Smooth muscle cell (in vitro differentiated cells): Measurements from ENCODE around the gene ZBTB4. TPM values are rescaled to one million over a fixed set of nuclear protein-coding genes. Genes with fewer than 3 reads are reported as not detected.
A peak's percentile ranks its signal among the peaks of the same experiment; 100 is the strongest.

Source experiments
- DNase-seq: peaks from one replicate; lab custom pipeline; 2025; ENCODE audit not compliant: unreplicated experiment; lab: John Stamatoyannopoulos, UW
- H2AFZ ChIP-seq: fragments of 200-600 bp; sonication (generic); 2 replicates; pipeline ENCODE4 v1.6.0; 2016; ENCODE audit warnings: antibody characterized with exemption, low read depth, mild to moderate bottlenecking
- H3F3A ChIP-seq: fragments of 200-600 bp; sonication (generic); 2 replicates; pipeline ENCODE4 v1.6.0; 2017; ENCODE audit warnings: antibody characterized with exemption, low read depth
- H3K27ac ChIP-seq: fragments of 200-600 bp; sonication (generic); 2 replicates; pipeline ENCODE4 v1.5.1; 2016; ENCODE audit warnings: low read depth, mild to moderate bottlenecking
- H3K27me3 ChIP-seq: fragments of 200-600 bp; sonication (generic); 2 replicates; pipeline ENCODE4 v1.6.1; 2016; ENCODE audit warnings: low read depth, mild to moderate bottlenecking
- H3K36me3 ChIP-seq: fragments of 200-600 bp; sonication (generic); 2 replicates; pipeline ENCODE4 v1.5.1; 2016; ENCODE audit warnings: low read depth
- H3K4me1 ChIP-seq: fragments of 200-600 bp; sonication (generic); 2 replicates; pipeline ENCODE4 v1.5.1; 2016; ENCODE audit warnings: low read depth
- H3K4me2 ChIP-seq: fragments of 200-600 bp; sonication (generic); 2 replicates; pipeline ENCODE4 v1.6.0; 2016; ENCODE audit warnings: mild to moderate bottlenecking
- H3K4me3 ChIP-seq: fragments of 200-600 bp; sonication (generic); 2 replicates; pipeline ENCODE4 v1.5.1; 2016; ENCODE audit warnings: mild to moderate bottlenecking
- H3K79me2 ChIP-seq: fragments of 200-600 bp; sonication (generic); 2 replicates; pipeline ENCODE4 v1.6.0; 2016; ENCODE audit warnings: low read depth, mild to moderate bottlenecking
- H3K9ac ChIP-seq: fragments of 200-600 bp; sonication (generic); 2 replicates; pipeline ENCODE4 v1.6.0; 2016; ENCODE audit warnings: low read depth
- H3K9me3 ChIP-seq: fragments of 200-600 bp; sonication (generic); replicated peaks from 2 replicates; pipeline ENCODE4 v1.5.1; 2016; ENCODE audit warnings: low read depth
- H4K20me1 ChIP-seq: fragments of 200-600 bp; sonication (generic); 2 replicates; pipeline ENCODE4 v1.6.0; 2016; ENCODE audit warnings: low read depth
- CTCF ChIP-seq: fragments of 200-600 bp; sonication (generic); IDR thresholded peaks from 2 replicates; pipeline ENCODE4 v1.5.1; 2017; ENCODE audit warnings: borderline replicate concordance, mild to moderate bottlenecking, antibody characterized with exemption; ENCODE audit not compliant: insufficient read depth, poor library complexity, severe bottlenecking
- WGBS: methylation state at CpG from one replicate; pipeline ENCODE4 v1.1.7; 2016; ENCODE audit warnings: low lambda C conversion rate; 5-methylcytosine and 5-hydroxymethylcytosine counted together
- polyA plus RNA-seq: library from polyadenylated mRNA; unstranded; fragments of >200 nt; fragmentation: Nextera tagmentation; extraction: Ambion mirVana; gene quantifications from 2 replicates; pipeline ENCODE4 v1.2.1, GENCODE V29; 2016
- total RNA-seq: library from RNA; depleted of rRNA; stranded (reverse); fragments of >200 nt; gene quantifications from 2 replicates; pipeline ENCODE4 v1.2.3, GENCODE V29; 2014

Gene ZBTB4
- total and polyA plus RNA-seq, 2 experiments from 2014 or later = 22.8 to 25.6 TPM

DNA sequence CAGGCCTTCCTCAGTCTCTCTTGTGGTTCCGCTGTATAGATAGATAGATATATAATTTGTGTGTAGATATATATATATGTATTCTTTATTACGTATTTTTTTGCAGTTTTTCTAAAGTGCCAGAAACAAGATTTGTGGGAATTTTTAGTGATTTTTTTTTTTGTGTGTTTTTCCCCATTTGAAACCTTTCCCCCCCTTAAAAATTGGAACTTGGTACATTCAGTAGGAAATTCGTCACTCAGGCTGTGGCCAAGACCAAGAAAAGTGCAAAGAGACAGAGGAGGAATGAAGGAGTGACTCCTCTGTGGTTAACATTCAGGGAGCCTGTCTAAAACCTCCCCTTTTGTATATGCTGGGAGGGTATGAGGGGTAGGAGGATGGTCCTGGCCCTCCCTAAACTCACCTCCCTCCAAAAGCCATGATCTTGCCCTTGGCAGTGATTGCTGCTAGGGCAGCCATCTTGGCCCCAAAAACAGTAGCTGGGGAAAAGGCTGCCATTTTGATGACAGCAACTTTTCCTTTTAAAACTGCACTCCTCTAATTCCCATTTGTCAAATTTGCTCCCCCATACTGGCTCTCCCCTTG is 19.4 kb downstream of the ZBTB4 start:
- Histone ChIP-seq H3K9ac (no peak overlapping the region), H3K27ac (no peak overlapping the region), H3K79me2 (no peaks in the 10 kb centered on the region), H3K36me3 (no peaks in the 10 kb centered on the region), H3F3A (peaks cover 35% of the 10 kb centered on the region), H3K27me3 (no peaks in the 10 kb centered on the region), H2AFZ (no peak overlapping the region), H3K4me3 (no peak overlapping the region), H3K4me2 (no peak overlapping the region), H4K20me1 (peaks cover 13% of the 10 kb centered on the region), H3K4me1 (peaks cover 8% of the 10 kb centered on the region), H3K9me3 (no peaks in the 10 kb centered on the region)
- no peak for DNase-seq
- 86% methylated on average over 3 of the region's 3 CpGs for WGBS
- no peak for TF ChIP-seq CTCF

GRCh38 chr17:7448461-7448860 is 31.0 kb downstream of the ZBTB4 start:
- WGBS = 90% methylated on average over 7 of the region's 7 CpGs
- H3K27ac ChIP-seq = no peak overlapping the region
- peaks cover 5% of the 10 kb centered on the region for H3K4me1 ChIP-seq
- no peaks in the 10 kb centered on the region for H3K9me3 ChIP-seq
- H2AFZ ChIP-seq = no peak overlapping the region
- no peaks in the 10 kb centered on the region for H3F3A ChIP-seq
- H3K36me3 ChIP-seq = no peaks in the 10 kb centered on the region
- TF ChIP-seq CTCF = no peak
- H3K9ac ChIP-seq = no peak overlapping the region
- peaks cover 3% of the 10 kb centered on the region for H3K27me3 ChIP-seq
- H4K20me1 ChIP-seq = no peaks in the 10 kb centered on the region
- H3K4me2 ChIP-seq = no peak overlapping the region
- H3K79me2 ChIP-seq = no peaks in the 10 kb centered on the region
- no peak for DNase-seq
- H3K4me3 ChIP-seq = no peak overlapping the region

DNA sequence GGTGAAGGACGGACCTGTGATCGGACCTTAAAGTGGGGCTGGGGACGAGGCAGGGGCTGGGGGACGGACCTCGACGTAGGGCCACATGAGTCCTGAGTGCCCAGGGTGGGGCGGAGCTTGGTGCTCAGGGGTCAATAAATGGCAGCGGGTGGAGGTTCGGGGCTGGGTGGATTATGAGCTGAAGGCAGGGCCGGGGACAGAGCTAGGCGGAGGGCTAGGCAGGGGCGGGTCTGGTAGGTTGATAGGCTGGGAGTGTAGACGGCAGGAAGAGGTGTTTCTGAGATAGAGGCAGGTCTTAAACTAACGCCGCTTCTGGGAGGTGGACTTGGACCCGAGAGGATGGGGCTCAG is 33.8 kb downstream of the ZBTB4 start:
- WGBS = 1% methylated on average over 14 of the region's 16 CpGs
- H3K27ac ChIP-seq = no peak overlapping the region

More for the DNA sequence above, 33.8 kb downstream of the ZBTB4 start:
- no peak overlapping the region for H3K9ac ChIP-seq
- H3K4me1 ChIP-seq = peaks cover 11% of the 10 kb centered on the region
- no peak overlapping the region for H2AFZ ChIP-seq
- H3F3A ChIP-seq = peaks cover 10% of the 10 kb centered on the region
- peaks cover 3% of the 10 kb centered on the region for H3K27me3 ChIP-seq
- DNase-seq = no peak
- TF ChIP-seq CTCF = no peak
- H3K36me3 ChIP-seq = no peaks in the 10 kb centered on the region
- peak overlapping the region; percentile 47 for H3K4me3 ChIP-seq
- H3K4me2 ChIP-seq = peak overlapping the region; percentile 85
- no peaks in the 10 kb centered on the region for H3K9me3 ChIP-seq
- H4K20me1 ChIP-seq = peaks cover 12% of the 10 kb centered on the region
- no peaks in the 10 kb centered on the region for H3K79me2 ChIP-seq
